Neural cell (in vitro differentiated cells): ENCODE measurements around the gene TBL1X. TPM values are rescaled to one million over a fixed set of nuclear protein-coding genes. Genes with fewer than 3 reads are reported as not detected.
A peak's percentile ranks its signal among the peaks of the same experiment; 100 is the strongest.

ENCODE experiments used
- H2AFZ ChIP-seq: fragments of 200-600, 300-800 bp; sonication (generic), shearing (Covaris generic); 2 replicates; pipeline ENCODE4 v1.6.0; 2014; ENCODE audit warnings: low read depth, mild to moderate bottlenecking, antibody characterized with exemption, low read length, moderate library complexity
- H3F3A ChIP-seq: fragments of 200-600 bp; shearing (Covaris generic); 2 replicates; pipeline ENCODE4 v1.6.1; 2016; ENCODE audit warnings: mild to moderate bottlenecking, moderate library complexity, mixed read lengths, antibody characterized with exemption, low read length; ENCODE audit not compliant: insufficient read depth, poor library complexity, severe bottlenecking
- H3K27ac ChIP-seq: fragments of 200-600, 300-800 bp; sonication (generic), shearing (Covaris generic); 2 replicates; pipeline ENCODE4 v1.5.1; 2014; ENCODE audit warnings: mild to moderate bottlenecking, low read length, moderate library complexity
- H3K27me3 ChIP-seq: fragments of 300-800, 200-600 bp; sonication (generic), shearing (Covaris generic); 2 replicates; pipeline ENCODE4 v1.6.0; 2014; ENCODE audit warnings: mild to moderate bottlenecking, low read depth, low read length, moderate library complexity; ENCODE audit not compliant: insufficient read depth
- H3K36me3 ChIP-seq: fragments of 300-800, 200-600 bp; sonication (generic), shearing (Covaris generic); 2 replicates; pipeline ENCODE4 v1.5.1; 2014; ENCODE audit warnings: mild to moderate bottlenecking, antibody characterized with exemption, low read length, moderate library complexity; ENCODE audit not compliant: insufficient read depth
- H3K4me2 ChIP-seq: fragments of 300-800, 200-600 bp; sonication (generic), shearing (Covaris generic); 2 replicates; pipeline ENCODE4 v1.6.0; 2014; ENCODE audit warnings: mild to moderate bottlenecking, low read length
- H3K4me3 ChIP-seq: fragments of 300-800, 200-600 bp; sonication (generic), shearing (Covaris generic); 2 replicates; pipeline ENCODE4 v1.5.1; 2014; ENCODE audit warnings: mild to moderate bottlenecking, low read length, moderate library complexity
- H3K79me2 ChIP-seq: fragments of 200-600 bp; shearing (Covaris generic); replicated peaks from 2 replicates; pipeline ENCODE4 v1.6.0; 2014; ENCODE audit warnings: mild to moderate bottlenecking, low read length, moderate library complexity; ENCODE audit not compliant: insufficient read depth
- H3K9ac ChIP-seq: fragments of 300-800, 200-600 bp; sonication (generic), shearing (Covaris generic); 2 replicates; pipeline ENCODE4 v1.6.1; 2016; ENCODE audit warnings: mild to moderate bottlenecking, low read length, mixed read lengths
- H3K9me2 ChIP-seq: fragments of 200-600 bp; shearing (Covaris generic); 2 replicates; pipeline ENCODE4 v1.6.1; 2016; ENCODE audit warnings: mild to moderate bottlenecking, low read length, mixed read lengths; ENCODE audit not compliant: insufficient read depth
- H3K9me3 ChIP-seq: fragments of 200-600, 300-800 bp; sonication (generic), shearing (Covaris generic); 2 replicates; pipeline ENCODE4 v1.6.1; 2016; ENCODE audit warnings: mild to moderate bottlenecking, mixed run types, low read length, moderate library complexity, mixed read lengths
- H4K20me1 ChIP-seq: fragments of 200-600 bp; shearing (Covaris generic); 2 replicates; pipeline ENCODE4 v1.6.1; 2016; ENCODE audit warnings: mild to moderate bottlenecking, mixed run types; ENCODE audit not compliant: insufficient read depth
- CTCF ChIP-seq: fragments of 450-650 bp; IDR thresholded peaks from 2 replicates; pipeline ENCODE4 v1.5.1; 2014; ENCODE audit warnings: antibody characterized with exemption, mild to moderate bottlenecking, moderate library complexity; ENCODE audit not compliant: poor library complexity, severe bottlenecking
- EP300 ChIP-seq: fragments of 450-650 bp; conservative IDR thresholded peaks from 2 replicates; pipeline ENCODE4 v1.6.1; 2014; ENCODE audit warnings: antibody characterized with exemption, mild to moderate bottlenecking, moderate library complexity; ENCODE audit not compliant: poor library complexity, severe bottlenecking
- MXI1 ChIP-seq: fragments of 450-650 bp; conservative IDR thresholded peaks from 2 replicates; pipeline ENCODE4 v1.6.1; 2014; ENCODE audit warnings: antibody characterized with exemption, mild to moderate bottlenecking; ENCODE audit not compliant: poor library complexity, severe bottlenecking
- POLR2AphosphoS5 ChIP-seq: IDR thresholded peaks from 2 replicates; pipeline ENCODE4 v1.6.1; 2012
- RAD21 ChIP-seq: fragments of 450-650 bp; conservative IDR thresholded peaks from 2 replicates; pipeline ENCODE4 v1.6.1; 2014; ENCODE audit warnings: antibody characterized with exemption, mild to moderate bottlenecking, moderate library complexity
- REST ChIP-seq: IDR thresholded peaks from 2 replicates; pipeline ENCODE4 v1.6.1; 2012; ENCODE audit warnings: borderline replicate concordance
- SMC3 ChIP-seq: fragments of 450-650 bp; conservative IDR thresholded peaks from 2 replicates; pipeline ENCODE4 v1.6.1; 2014; ENCODE audit warnings: antibody characterized with exemption, mild to moderate bottlenecking, moderate library complexity; ENCODE audit not compliant: poor library complexity
- polyA plus RNA-seq: library from polyadenylated mRNA; depleted of rRNA; stranded (reverse); fragments of >200 nt; gene quantifications from 2 replicates; pipeline ENCODE4 v1.2.3, GENCODE V29; 2014

The TBL1X gene
- polyA plus RNA-seq, 1 donor from 2014 or later = 2.2 TPM

- TF ChIP-seq RAD21 (no peak), SMC3 (no peak)
- Histone ChIP-seq H3K4me2 (no peak overlapping the region), H3K79me2 (no peaks in the 10 kb centered on the region), H3K27ac (no peak overlapping the region), H3K27me3 (no peaks in the 10 kb centered on the region), H3K9me3 (no peaks in the 10 kb centered on the region), H3K9ac (no peak overlapping the region), H3K36me3 (no peaks in the 10 kb centered on the region), H3K9me2 (no peaks in the 10 kb centered on the region), H2AFZ (no peak overlapping the region), H3K4me3 (no peak overlapping the region), H4K20me1 (no peaks in the 10 kb centered on the region), H3F3A (no peaks in the 10 kb centered on the region)
Observed at GRCh38 chrX:9522378-9523155, 57.7 kb downstream of the TBL1X start.

GRCh38 chrX:9525511-9526248 is 60.8 kb downstream of the TBL1X start:
- H3K27me3 ChIP-seq = no peaks in the 10 kb centered on the region
- H3K4me3 ChIP-seq = peak overlapping the region; percentile 38
- no peaks in the 10 kb centered on the region for H4K20me1 ChIP-seq
- no peak overlapping the region for H2AFZ ChIP-seq
- no peaks in the 10 kb centered on the region for H3F3A ChIP-seq
- H3K27ac ChIP-seq = peak overlapping the region; percentile 51
- no peaks in the 10 kb centered on the region for H3K9me2 ChIP-seq
- TF ChIP-seq CTCF (no peak), EP300 (no peak), SMC3 (no peak), POLR2AphosphoS5 (no peak), MXI1 (no peak)
- H3K9me3 ChIP-seq = no peaks in the 10 kb centered on the region
- H3K79me2 ChIP-seq = peaks cover 6% of the 10 kb centered on the region
- H3K9ac ChIP-seq = peak overlapping the region; percentile 23
- peak overlapping the region; percentile 25 for H3K4me2 ChIP-seq
- no peaks in the 10 kb centered on the region for H3K36me3 ChIP-seq

DNA sequence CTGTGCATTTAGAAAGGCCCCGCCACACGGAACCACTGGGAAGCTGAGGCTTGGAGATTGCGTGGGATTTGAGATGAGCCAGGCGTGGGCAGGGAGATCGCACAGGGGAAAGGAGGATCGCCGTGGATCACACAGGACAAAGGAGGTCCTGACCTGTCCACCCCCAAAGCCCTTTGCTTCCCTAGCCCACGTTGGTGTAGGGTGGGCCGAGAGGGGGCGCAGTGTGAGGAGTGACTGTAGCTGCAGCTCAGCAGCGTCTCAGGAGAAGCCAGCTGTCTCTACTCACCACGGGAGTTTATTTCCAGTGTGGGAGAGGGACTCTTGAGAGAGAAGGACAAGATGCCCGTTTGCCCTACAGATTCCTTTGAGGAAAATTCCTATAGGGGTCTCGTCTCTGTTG is 62.1 kb downstream of the TBL1X start:
- H3K36me3 ChIP-seq = no peaks in the 10 kb centered on the region
- H3K9ac ChIP-seq = no peak overlapping the region
- H3F3A ChIP-seq = no peaks in the 10 kb centered on the region
- no peaks in the 10 kb centered on the region for H4K20me1 ChIP-seq
- H3K9me3 ChIP-seq = no peaks in the 10 kb centered on the region
- no peaks in the 10 kb centered on the region for H3K27me3 ChIP-seq
- H2AFZ ChIP-seq = no peak overlapping the region
- no peak for TF ChIP-seq POLR2AphosphoS5
- TF ChIP-seq REST = no peak
- no peak for TF ChIP-seq SMC3
- peaks cover 6% of the 10 kb centered on the region for H3K79me2 ChIP-seq
- H3K27ac ChIP-seq = no peak overlapping the region
- H3K9me2 ChIP-seq = no peaks in the 10 kb centered on the region
- no peak overlapping the region for H3K4me3 ChIP-seq
- H3K4me2 ChIP-seq = no peak overlapping the region
